OCI-LY7 (cell line): ENCODE results near the gene ENGASE.

ENCODE experiments used
- CTCF ChIP-seq: fragments of 200-600 bp; sonication (generic); conservative IDR thresholded peaks from 2 replicates; pipeline ENCODE4 v1.5.1; 2014; ENCODE audit warnings: mild to moderate bottlenecking, antibody characterized with exemption, low read length, moderate library complexity, mixed read lengths
- EZH2phosphoT487 ChIP-seq: fragments of 200-600 bp; sonication (generic); IDR thresholded peaks from 2 replicates; pipeline ENCODE4 v1.6.1; 2018; ENCODE audit warnings: low read depth, borderline replicate concordance, mild to moderate bottlenecking, mixed run types, antibody characterized with exemption, low read length, moderate library complexity, mixed read lengths

- TF ChIP-seq CTCF, result no peak
- no peak for TF ChIP-seq EZH2phosphoT487
These were observed 34.2 kb downstream of the ENGASE start for GRCh38 chr17:79108870-79109269.
